SK-N-MC (cell line): Measurements from ENCODE around the gene RARS2.
"Not testable (repeated sequence)": the region's sequence is repeated elsewhere in the genome, so short reads cannot be mapped to it uniquely, and the experiment has no call there.

Experiments
- DNase-seq: peaks from one replicate; pipeline ENCODE4 v3.0.0-alpha.2; 2011; ENCODE audit warnings: low read depth, low spot score
- H3K27ac ChIP-seq: fragments of 200-600 bp; sonication (generic); 2 replicates; pipeline ENCODE4 v1.5.1; 2016; ENCODE audit warnings: mixed run types
- H3K36me3 ChIP-seq: fragments of 200-600 bp; sonication (generic); 2 replicates; pipeline ENCODE4 v1.6.1; 2017; ENCODE audit warnings: antibody characterized with exemption, low read length, mixed read lengths; ENCODE audit not compliant: insufficient read depth
- H3K4me3 ChIP-seq: fragments of 200-600 bp; sonication (generic); 2 replicates; pipeline ENCODE4 v1.5.1; 2016
- H3K9ac ChIP-seq: fragments of 200-600 bp; sonication (generic); 2 replicates; pipeline ENCODE4 v1.8.0; 2017; ENCODE audit warnings: mixed run types, mixed read lengths; ENCODE audit not compliant: insufficient read length
- H3K9me3 ChIP-seq: fragments of 200-600 bp; sonication (generic); 2 replicates; pipeline ENCODE4 v1.6.1; 2017; ENCODE audit warnings: low read depth, mild to moderate bottlenecking, antibody characterized with exemption, low read length, moderate library complexity, mixed read lengths
- EZH2 ChIP-seq: fragments of 200-600 bp; sonication (generic); IDR thresholded peaks from one replicate; pipeline ENCODE4 v1.6.1; 2017; ENCODE audit warnings: antibody characterized with exemption
- FOXP2 ChIP-seq: optimal IDR thresholded peaks from 2 replicates; pipeline ENCODE3; 2011; ENCODE audit warnings: mild to moderate bottlenecking, moderate library complexity; ENCODE audit not compliant: insufficient read depth; ENCODE audit errors: extremely low read length, control extremely low read depth
- POLR2AphosphoS5 ChIP-seq: IDR thresholded peaks from 2 replicates; pipeline ENCODE4 v1.6.1; 2012; ENCODE audit warnings: mild to moderate bottlenecking, low read depth, low read length, borderline replicate concordance

The RARS2 gene

DNA sequence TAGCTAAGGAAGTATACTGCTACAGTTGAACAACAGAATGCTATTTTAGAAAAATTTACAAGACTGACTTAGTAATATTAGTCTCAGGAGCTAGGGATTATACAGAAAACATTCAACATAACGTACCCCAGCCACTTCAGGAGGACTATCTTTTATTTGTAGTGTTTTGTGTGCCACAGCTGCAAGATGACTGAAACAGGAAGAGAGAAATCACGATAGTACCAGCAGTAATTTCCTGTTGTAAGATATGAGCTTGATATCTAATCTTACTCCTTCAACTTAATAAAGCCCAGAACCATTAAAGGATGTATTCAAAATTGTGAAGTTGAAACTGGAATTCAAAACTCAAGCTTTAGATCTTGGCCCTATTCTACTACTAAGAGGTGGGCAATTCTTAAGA is 75.0 kb downstream of the RARS2 start:
- H3K4me3 ChIP-seq, result no peak overlapping the region
- DNase-seq, result no peak
- H3K9ac ChIP-seq, result no peak overlapping the region
- peak overlapping the region; percentile 15; the same call in 1 of the 2 replicates for H3K27ac ChIP-seq
- H3K36me3 ChIP-seq, result peaks cover 70% of the 10 kb centered on the region
- TF ChIP-seq POLR2AphosphoS5 (no peak), FOXP2 (no peak), EZH2 (no peak)
- H3K9me3 ChIP-seq, result no peaks in the 10 kb centered on the region

DNA sequence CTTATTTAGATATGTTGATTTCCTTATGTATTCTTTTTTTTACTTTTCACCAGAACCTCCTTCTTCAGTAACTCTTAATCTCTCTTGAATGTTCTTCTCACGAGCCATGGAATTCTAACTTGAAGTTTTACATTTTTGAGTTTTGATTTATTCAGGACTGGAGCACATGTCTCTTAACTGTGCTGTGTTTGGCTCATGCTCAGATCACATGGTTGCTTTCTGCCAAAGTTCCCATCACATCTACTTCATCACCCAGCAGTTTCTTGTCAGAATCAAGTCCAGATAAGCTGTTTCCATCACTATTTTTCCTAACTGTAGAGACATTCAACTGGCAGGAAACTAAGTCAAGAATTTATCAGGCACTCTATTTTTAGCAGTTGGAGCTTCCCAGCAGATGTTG is 85.3 kb downstream of the RARS2 start:
- H3K27ac ChIP-seq, result no peak overlapping the region
- DNase-seq, result no peak
- peaks cover 51% of the 10 kb centered on the region for H3K36me3 ChIP-seq
- H3K4me3 ChIP-seq, result no peak overlapping the region
- no peaks in the 10 kb centered on the region for H3K9me3 ChIP-seq
- H3K9ac ChIP-seq, result no peak overlapping the region
- TF ChIP-seq FOXP2, result no peak
- no peak for TF ChIP-seq EZH2
- TF ChIP-seq POLR2AphosphoS5, result no peak

DNA sequence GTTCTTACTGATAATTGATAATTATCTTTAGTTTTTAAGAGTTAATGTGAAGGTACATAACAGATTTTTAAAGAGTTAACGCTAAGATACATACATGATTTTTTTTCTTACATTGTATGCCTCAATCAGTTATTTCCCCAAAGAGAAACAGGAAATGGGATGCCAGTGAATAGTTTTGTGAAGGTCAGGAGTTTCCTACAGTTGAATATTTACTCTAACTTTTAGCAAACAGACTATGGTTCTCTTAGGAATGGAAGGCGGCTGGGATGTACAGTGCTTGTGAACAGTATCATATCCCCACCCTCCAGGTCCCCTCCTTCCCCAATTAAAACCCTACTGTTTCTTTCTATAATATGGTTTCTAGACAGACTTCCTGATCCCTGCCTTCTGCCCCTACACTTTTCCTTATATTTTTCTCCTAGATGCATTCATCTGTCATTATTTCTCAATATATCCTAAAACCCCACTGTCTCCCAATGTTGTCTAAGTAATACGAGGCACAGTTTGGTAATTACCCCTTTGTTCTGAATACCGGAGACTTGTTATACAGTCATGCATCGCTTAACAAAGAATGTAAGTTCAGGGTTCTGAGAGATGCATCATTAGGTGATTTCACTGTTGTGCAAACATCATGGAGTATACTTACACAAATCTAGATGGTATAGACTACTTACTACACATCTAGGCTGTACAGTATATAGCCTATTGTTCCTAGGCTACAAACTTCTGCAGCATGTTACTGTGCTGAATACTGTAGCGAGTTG is 87.8 kb downstream of the RARS2 start:
- H3K9me3 ChIP-seq, result no peaks in the 10 kb centered on the region
- H3K9ac ChIP-seq, result no peak overlapping the region
- H3K27ac ChIP-seq, result no peak overlapping the region
- H3K4me3 ChIP-seq, result no peak overlapping the region
- DNase-seq, result no peak
- peaks cover 36% of the 10 kb centered on the region for H3K36me3 ChIP-seq
- TF ChIP-seq POLR2AphosphoS5 (no peak), FOXP2 (no peak), EZH2 (no peak)

DNA sequence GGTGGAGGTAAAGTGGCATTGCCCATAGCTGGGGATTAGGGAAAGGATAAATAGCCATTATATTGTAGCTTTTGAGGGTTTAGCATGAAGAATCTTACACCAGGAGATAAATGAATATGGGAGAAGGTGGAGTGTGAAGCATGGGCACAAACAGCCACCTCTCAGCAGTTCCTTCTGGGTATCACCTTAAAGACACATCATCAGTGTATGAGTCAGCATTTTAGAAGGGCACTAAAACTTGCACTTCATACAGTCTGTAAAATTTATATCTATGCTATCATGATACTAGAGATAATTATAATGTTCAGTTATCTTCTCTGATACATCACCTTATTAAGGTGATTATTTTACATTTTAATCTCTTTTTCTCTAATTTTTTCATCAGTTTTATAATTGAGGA is 91.7 kb downstream of the RARS2 start:
- no peak overlapping the region for H3K9ac ChIP-seq
- DNase-seq, result no peak
- TF ChIP-seq FOXP2, result no peak
- TF ChIP-seq POLR2AphosphoS5, result no peak
- TF ChIP-seq EZH2, result no peak
- H3K9me3 ChIP-seq, result no peaks in the 10 kb centered on the region
- no peak overlapping the region for H3K27ac ChIP-seq
- H3K36me3 ChIP-seq, result peaks cover 24% of the 10 kb centered on the region
- H3K4me3 ChIP-seq, result no peak overlapping the region

DNA sequence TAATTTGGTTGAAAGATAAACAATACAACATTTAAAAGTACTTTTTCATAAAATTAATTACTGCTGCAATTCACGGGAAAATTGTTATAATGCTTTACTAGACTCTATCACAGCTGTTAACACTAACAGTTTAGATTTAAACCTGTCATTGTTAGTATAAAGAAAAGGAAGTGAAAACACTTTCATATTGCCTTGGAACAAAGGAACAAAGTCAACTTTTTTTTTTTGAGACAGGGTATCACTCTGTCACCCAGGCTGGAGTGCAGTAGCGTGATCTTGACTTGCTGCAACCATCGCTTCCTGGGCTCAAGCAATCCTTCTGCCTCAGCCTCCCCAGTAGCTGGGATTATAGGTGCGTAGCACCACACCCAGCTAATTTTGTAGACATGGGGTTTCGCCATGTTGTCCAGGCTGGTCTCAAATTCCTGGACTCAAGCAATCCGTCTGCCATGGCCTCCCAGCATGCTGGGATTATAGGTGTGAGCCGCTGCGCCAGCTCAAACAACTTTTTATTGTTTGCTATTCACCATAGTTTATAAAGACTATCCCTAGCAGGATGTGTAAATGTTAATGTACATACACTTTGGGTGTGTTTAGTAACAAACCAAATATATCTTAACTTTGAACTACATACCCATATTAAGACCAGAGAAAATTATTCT is 94.9 kb downstream of the RARS2 start:
- Histone ChIP-seq H3K27ac (no peak overlapping the region), H3K9me3 (no peaks in the 10 kb centered on the region), H3K36me3 (peaks cover 6% of the 10 kb centered on the region; the same call in 1 of the 2 replicates), H3K9ac (no peak overlapping the region), H3K4me3 (no peak overlapping the region)
- TF ChIP-seq POLR2AphosphoS5 (no peak), EZH2 (no peak), FOXP2 (no peak)
- DNase-seq, result no peak

DNA sequence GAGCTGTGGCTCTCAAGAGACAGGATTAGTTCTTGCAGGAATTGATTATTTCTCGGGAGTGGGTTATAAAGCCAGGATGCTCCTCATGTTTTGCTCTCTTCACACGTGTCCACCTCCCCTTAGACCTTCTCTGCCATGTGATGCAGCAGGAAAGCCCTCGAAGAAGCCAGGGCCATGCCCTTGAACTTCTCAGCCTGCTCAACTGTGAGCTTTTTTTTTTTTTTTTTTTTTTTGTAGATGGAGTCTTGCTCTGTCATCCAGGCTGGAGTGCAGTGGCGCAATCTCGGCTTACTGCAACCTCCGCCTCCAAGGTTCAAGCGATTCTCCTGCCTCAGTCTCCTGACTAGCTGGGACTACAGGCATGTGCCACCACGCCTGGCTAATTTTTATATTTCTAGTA is 100.5 kb downstream of the RARS2 start:
- not testable (repeated sequence) for DNase-seq, H3K27ac ChIP-seq

DNA sequence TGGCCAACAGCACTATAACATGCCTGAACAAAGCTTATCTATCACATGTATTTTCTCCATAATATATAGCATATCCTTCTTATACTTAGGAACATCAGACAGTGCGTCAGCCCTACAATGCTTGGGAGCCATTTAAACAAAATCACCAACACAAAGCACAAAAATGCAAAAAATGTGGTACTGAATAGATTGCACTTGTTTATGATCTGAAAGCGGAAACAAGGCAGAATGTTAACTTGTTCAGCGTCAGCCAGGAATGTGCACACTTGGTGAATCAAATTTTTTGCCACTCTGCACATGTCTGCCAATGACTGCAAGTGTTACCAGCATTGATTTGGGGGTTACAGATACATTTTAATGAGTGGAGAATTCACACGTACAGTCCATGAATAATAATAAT is 102.2 kb downstream of the RARS2 start:
- peaks cover 15% of the 10 kb centered on the region for H3K36me3 ChIP-seq
- DNase-seq, result peak; percentile 22
- H3K4me3 ChIP-seq, result no peak overlapping the region
- H3K27ac ChIP-seq, result peak overlapping the region; percentile 69
- H3K9ac ChIP-seq, result no peak overlapping the region
- TF ChIP-seq EZH2, result no peak
- no peak for TF ChIP-seq POLR2AphosphoS5
- no peak for TF ChIP-seq FOXP2
- H3K9me3 ChIP-seq, result no peaks in the 10 kb centered on the region

More for the DNA sequence above, 100.5 kb downstream of the RARS2 start:
- H3K9me3 ChIP-seq, H3K4me3 ChIP-seq, H3K9ac ChIP-seq, H3K36me3 ChIP-seq: not testable (repeated sequence)

DNA sequence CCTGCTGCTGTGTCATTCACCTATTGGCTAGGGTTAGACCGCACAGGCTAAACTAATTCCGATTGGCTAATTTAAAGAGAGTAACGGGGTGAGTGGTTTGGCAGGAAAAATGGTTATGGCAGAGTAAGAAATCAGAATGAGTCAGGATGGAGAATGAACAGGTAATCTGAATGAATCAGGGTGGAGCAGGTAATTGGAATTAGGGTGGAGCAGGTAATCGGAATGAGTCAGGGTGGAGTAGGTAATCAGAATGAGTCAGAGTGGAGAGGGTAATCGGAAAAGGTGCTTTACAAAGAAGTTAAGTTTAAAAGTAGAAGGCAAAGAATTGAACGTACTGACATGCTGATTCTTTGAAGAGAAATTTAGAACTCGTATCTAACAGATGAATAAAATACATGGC is 105.3 kb downstream of the RARS2 start:
- Histone ChIP-seq H3K36me3 (peaks cover 15% of the 10 kb centered on the region), H3K27ac (no peak overlapping the region), H3K9ac (no peak overlapping the region), H3K9me3 (no peaks in the 10 kb centered on the region), H3K4me3 (no peak overlapping the region)
- TF ChIP-seq POLR2AphosphoS5 (no peak), EZH2 (no peak), FOXP2 (no peak)
- no peak for DNase-seq

DNA sequence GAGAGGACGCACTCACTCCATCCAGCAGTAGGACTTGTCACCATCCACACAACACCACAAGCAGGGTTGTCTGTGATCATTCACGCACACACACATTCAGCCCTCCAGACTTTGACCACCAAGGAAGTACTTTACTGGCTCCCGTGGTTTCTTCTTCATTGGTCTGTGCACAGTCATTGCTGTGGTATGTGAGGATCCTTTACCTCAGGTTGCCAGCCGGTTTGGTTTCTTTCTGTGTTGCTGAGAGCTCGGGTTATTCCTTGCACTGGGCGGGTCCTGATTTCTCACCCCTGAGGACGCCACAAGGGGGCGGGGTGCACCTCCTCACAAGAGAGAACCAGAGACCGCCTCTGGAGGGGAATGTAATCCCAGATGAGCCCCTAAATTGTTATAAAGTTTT is 105.9 kb downstream of the RARS2 start:
- no peak overlapping the region for H3K27ac ChIP-seq
- no peak for DNase-seq
- peaks cover 15% of the 10 kb centered on the region for H3K36me3 ChIP-seq
- H3K9ac ChIP-seq, result no peak overlapping the region
- no peak overlapping the region for H3K4me3 ChIP-seq
- H3K9me3 ChIP-seq, result no peaks in the 10 kb centered on the region
- TF ChIP-seq POLR2AphosphoS5 (no peak), EZH2 (no peak), FOXP2 (no peak)
